GM12872 (cell line): Measurements from ENCODE around the gene AP2A2.

Experiments used
- TF ChIP-seq, protein P1 (sequence below): IDR thresholded peaks from 3 replicates; pipeline ENCODE4 v1.5.1; 2011; ENCODE audit warnings: low read depth, mild to moderate bottlenecking, low read length, moderate library complexity; ENCODE audit not compliant: insufficient read depth

Gene AP2A2

DNA sequence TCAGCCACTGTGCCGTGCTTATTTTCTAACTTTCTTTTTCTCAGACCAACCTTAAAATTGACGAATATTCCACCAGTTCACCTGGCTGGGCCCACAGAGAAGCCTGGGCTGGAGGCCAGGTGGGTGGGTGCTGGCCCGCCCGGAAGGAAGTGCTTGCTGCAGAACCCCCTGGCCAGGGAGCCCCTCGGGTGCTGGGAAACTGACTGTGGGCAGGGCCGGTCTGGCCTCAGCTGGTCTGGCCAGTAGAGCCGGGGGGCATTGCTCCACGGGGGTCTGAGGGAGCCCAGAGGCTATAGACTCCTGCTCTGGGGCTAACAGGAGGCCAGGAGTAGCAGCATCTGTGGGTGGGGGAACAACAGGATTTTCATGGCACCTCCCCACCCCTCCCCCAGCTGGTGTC lies 8.2 kb upstream of the AP2A2 start:
- TF ChIP-seq, protein P1, sequence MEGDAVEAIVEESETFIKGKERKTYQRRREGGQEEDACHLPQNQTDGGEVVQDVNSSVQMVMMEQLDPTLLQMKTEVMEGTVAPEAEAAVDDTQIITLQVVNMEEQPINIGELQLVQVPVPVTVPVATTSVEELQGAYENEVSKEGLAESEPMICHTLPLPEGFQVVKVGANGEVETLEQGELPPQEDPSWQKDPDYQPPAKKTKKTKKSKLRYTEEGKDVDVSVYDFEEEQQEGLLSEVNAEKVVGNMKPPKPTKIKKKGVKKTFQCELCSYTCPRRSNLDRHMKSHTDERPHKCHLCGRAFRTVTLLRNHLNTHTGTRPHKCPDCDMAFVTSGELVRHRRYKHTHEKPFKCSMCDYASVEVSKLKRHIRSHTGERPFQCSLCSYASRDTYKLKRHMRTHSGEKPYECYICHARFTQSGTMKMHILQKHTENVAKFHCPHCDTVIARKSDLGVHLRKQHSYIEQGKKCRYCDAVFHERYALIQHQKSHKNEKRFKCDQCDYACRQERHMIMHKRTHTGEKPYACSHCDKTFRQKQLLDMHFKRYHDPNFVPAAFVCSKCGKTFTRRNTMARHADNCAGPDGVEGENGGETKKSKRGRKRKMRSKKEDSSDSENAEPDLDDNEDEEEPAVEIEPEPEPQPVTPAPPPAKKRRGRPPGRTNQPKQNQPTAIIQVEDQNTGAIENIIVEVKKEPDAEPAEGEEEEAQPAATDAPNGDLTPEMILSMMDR: no peak

DNA sequence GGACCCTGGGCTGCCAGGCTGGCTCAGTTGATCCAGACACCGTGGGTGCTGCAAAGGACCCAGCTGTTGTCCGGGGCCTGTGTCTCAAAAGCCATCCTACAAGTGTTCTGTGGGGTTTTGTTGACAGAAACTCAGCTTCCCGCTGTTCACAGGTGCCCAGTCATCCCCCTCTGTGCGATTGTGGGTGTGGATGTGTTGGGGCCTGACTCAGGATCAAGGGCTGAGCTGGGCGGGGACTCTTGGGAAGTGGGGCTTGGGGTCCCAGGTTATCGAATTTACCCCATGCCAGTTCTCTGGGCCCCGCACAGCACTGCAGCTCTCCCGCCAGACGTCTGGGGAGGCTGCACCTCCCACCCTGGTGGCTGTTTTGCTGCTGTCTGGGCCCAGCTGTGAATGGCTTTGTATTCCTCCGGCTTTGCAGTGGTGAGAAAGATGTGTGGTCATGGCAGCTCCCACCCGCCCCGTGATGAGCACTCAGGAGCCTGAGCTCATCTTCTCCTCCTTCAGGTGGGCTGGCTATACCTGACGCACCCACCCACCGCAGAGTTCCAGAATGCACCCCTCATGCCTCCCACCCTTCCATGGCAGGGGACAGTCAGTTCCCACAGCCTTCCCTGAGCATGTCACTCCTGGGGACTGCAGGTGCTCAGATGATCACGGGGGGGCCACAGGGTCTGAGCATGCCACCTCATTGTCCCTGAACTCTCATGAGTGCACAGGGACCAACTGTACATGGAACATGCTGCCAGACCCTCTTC lies 3.6 kb upstream of the AP2A2 start:
- TF ChIP-seq, protein P1: no peak

DNA sequence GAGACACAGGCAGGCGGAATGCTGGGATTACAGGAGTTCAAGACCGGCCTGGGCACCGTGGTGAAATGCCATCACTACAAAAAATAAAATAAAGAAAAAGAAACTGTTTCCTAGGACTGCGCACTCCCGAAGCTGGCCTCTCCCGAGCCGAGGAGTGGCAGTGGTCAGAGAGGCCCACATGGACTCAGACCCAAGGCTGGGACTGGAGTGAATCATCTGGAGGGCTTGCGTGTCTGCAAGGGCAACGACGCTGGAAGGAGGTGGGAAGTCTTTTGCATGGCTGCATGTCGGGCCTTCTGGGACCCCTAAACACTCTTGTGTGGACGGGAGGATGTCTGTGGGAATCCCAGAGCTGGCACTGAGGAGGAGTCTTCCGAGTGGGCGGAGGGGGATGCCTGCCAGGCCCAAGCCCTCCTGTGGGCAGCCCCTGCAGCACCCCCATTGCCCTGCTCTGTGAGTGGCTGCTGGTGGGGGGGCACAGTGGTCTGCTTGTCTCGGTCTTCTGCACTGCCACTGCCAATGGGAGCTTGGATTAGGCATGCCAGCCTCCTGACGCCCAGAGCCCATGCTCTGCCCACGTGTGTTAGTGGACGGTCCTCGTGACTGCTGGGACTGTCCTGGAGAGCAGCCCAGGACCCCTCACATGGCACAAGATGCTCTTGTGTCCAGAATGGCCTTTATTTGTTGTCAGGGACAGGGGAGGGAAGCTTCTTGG lies 1.8 kb upstream of the AP2A2 start:
- TF ChIP-seq, protein P1: no peak

DNA sequence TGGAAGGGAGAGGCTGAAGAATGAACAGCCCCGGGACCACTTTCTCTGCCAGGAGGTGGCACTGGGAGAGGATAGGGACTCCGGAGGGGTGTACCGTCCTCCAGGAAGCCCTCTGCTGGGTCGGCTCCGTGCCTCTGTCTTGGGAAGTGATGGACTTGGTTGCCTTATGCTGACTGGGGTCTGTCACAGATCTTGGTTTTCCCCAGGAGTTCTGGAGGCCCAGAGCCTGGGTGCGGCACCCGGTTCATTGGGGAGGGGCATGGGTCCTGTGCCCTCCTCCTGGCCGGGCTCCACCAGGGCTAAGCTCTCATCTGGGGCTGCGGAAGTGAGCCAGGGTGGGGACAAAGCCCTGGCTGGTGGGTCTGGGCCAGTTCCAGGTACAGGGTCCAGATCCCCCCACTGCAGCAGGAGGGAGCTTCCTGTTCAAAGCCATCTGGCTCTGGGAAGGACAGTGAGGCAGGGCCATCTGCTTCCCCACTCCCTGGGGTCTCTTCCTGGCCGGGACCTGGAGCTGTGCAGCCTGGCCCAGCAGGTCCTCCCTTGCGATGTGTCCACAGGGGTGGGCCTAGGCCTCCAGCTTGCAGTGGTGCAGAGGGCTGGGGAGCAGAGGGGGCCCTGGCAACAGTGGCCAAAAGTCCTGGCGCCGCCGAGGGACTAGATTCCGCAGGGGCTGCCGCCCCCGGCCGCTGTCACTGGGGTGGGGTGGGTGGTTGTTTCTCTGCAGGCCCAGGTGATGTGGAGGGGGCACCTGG lies 1.1 kb upstream of the AP2A2 start:
- TF ChIP-seq, protein P1: no peak

DNA sequence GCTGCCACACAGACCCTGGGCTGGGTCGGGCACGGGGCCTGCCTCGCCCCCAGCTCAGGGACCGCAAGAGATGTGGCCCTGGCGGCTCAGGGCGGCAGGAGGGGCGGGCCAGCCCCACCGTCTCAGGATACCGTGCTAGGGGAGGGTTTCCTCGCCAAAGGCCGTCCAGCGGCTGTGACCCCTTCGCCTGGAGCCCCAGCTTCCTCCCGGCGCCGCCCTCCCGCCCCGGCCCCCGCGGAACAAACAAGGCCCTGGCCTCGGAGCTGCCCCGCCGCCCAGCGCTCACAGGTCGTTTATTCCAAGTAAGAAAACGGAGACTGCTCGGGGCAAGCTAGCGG lies 543 bp upstream of the AP2A2 start:
- TF ChIP-seq, protein P1: no peak

DNA sequence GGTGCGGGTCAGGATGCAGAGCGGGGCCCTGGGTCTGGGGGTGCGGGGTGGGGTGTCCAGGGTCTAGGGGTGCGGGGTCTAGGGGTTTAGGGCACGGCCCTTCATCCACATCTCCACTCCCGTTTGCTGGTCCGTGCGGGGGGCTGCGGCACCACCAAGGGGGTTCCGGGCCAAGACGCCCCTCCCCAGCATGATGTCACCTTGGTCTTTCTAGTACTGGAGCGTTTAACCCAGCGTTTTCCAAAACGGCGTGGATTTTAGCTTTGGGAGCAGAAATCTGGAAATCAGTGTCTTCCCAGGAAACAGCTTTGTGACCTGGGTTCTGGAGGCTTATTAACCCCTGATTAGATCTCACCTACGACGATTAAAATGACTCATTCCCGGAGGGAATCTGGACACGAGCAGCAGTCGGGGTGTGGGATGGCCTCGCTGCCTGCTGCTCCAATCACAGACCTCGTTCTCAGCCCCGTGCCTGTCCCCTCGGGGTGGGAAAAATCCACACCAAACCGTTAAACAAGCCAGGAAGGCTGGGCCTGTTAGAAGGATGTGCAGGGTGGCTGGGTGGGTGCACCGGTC lies 759 bp downstream of the AP2A2 start:
- TF ChIP-seq, protein P1: no peak

DNA sequence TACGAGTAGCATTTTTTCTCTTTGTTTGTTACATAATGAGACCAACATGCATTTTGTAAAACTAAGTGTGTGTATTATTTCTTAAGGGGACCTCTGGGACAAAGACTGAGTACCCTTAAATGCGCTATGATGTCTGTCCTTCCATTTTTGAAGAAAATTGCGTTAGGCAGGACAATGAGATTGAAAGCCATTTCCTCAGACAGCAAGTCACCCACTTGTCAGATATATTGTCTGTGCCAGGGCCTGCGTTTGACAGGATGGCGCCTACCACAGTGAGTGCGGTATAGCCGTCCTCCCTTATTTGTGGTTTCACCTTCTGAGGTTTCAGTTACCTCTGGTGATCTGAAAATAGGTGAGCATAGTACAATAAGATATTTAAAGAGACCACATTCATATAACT lies 2.2 kb downstream of the AP2A2 start:
- TF ChIP-seq, protein P1: no peak
